ENCODE measurements around the gene PNMA6A.
"Not testable (repeated sequence)": the region's sequence is repeated elsewhere in the genome, so short reads cannot be mapped to it uniquely, and the experiment has no call there.

Gene PNMA6A

DNA sequence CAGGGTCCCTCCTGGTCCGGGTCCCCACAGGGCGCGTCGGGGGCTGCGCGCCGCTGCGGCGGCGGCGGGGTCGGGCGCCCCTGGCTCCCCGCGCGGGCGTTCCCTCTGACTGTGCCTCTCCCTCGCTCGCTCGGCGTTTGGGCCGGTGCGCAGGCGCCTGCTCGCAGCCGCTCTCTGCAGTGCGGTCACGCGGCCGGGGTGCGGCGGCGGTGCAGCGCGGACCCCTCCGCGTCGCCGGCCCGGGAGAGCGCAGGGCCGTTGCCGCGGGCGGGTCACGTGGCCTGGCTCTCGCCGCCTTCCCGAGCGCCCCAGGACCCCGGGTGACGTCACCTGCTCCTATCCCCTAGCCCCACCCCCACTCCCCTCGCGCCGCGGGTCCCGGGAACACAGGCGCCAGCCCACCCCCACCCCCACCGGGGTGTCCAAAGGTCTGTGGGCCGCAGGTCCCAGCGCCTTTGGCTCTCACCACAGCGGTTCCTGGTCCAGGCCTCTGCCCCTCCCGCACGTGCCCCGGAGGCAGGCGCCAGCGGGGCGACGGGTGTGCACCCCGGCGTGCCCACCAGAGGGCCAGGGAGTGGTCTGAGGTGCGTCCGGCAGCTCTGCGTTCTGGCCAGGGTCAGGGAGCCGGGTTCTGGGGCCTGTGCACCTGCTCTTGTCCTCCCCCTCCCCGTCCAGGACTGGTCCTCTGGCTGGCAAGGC, 5.3 kb downstream of the PNMA6A start:
- DNase-seq: not testable (repeated sequence)

DNA sequence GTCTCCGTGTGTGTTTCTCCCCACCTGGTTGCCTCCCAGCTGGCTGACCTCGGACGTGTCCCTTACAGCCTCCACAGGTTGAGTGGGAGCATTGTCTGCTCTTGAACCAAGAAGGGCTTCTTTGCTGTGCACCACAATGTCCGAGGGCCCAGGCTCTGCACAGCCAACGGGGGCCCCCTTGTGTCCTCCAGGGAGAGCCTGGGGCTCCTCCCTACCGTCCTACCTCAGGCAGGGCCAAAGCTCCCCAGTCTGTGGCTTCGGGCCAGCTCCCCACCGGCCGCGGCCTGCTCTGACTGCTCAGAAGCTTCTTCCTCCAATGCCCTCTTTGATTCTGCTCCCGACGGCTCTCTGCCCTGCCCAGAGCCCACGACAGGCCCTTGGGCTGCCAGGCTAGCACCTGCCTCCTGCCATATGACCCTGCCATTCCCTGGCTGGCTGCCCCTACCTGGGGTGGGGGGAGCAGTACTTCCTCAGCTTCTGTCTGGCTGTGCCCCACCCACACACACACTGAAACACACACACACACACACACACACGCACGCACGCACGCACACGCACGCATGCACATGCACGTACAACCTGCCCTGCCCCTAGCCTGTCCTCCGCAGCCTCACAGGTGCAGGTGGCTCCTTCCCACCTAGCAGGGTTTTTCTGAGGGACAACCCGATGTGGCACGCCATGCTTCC, 11.1 kb downstream of the PNMA6A start:
- not testable (repeated sequence) for DNase-seq

GRCh38 chrX:153102418-153102817, 30.2 kb downstream of the PNMA6A start:
- no peak for DNase-seq

DNA sequence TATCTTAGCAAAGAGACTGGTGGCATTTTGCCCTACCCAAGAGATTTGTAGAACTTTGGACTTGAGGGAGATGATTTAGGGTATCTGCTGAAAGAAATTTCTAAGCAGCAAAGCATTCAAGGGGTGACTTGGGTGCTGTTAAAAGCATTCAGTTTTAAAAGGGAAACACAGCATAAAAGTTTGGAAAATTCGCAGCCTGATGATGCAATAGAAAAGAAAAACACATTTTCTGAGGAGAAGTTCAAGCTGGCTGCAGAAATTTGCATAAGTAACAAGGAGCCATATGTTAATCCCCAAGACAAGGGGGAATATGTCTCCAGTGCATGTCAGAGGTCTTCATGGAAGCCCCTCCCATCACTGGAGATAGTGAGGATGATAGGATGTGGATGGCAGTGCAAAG, 32.7 kb downstream of the PNMA6A start:
- not testable (repeated sequence) for DNase-seq

DNA sequence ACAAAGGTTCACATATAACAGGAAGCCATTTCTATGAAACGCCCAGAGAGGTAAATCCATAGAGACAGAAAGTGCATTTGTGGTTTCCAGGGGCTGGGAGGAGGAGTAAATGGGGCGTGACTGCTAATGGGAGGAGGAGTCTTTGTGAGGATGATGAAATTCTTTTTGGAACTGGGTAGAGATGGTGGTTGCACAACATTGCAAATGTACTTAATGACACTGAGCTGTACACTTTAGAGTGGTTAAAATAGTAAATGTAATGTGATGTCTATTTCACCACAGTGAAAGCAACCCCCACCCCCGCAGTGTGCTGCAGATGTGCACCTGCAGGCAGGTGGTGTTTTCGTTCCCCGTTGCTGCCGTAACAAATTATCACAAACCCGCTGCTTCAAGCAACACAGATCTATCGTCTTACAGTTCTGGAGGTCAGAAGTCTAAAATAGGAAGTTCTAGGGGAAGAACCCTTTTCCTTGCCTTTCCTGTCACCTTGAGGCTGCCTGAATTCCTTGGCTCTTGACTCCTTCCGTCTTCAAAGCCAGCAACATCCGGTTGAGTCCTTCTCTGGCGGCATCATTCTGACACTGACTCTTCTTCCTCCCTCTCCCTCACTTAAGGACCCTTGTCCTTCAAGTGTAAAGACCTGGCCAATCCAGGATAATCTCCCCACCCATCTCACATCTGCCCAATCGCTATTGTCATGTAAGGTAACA, 34.0 kb downstream of the PNMA6A start:
- not testable (repeated sequence) for DNase-seq

- DNase-seq: not testable (repeated sequence)
These were observed 38.5 kb downstream of the PNMA6A start for GRCh38 chrX:153110735-153111134.

- DNase-seq: not testable (repeated sequence)
These were observed 41.6 kb downstream of the PNMA6A start for GRCh38 chrX:153113851-153114250.

DNA sequence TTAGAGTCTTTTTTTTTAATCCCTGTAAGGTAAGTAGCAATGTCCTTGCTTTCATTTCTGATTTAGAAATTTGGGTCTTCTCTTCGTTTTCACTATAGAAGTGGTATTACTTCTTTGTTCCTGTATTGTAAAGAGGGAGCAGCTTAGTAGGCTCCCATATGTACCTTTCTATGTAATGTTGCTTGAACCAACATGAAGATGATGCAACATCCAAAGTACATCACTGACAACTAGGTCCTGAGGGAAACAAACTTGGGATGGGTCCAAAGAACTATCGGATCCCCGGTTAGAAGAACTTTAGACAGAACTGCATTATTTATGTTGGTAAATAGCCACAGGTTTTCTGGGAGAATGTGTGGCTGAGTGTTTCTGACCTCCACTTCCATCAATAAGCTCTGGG, 45.5 kb downstream of the PNMA6A start:
- not testable (repeated sequence) for DNase-seq

DNA sequence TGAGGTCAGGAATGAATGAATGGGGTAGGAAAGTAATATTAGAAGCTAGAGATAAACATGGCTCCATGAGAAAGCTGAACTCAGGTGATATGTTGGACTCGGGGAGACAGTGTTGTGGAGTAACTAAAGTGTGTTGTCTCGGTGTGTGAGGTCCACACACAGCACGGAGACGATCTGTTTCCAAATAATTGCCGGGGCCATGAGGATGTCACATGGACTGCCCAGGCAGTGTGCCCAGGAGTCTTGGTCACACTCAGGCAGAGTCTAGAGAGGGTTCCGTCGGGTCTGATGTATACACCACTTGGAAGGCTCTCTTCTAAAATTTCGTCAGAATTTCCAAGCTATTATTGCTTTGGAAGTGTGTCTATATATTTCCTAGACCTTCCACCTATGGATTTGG, 48.0 kb downstream of the PNMA6A start:
- not testable (repeated sequence) for DNase-seq

DNA sequence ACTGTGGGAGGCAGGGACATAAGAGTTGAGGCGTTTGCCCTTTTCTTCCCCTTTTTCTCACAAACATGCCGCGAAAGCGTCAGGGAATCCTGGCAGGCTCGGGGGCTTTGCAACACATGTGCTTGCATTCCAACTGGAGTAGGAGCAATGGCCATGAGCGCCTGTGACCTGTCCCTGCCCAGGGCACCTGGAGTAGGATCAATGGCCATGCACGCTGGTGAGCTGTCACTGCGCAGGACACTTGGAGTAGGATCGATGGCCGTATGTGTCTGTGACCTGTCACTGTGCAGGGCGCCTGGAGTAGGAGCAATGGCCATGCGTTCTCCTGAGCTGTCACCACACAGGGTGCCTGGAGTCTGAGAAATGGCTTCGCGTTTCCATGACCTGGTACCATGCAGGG, 51.2 kb downstream of the PNMA6A start:
- not testable (repeated sequence) for DNase-seq
